ENCODE measurements around the gene PDE2A. TPM values are rescaled to one million over a fixed set of nuclear protein-coding genes. Genes with fewer than 3 reads are reported as not detected.

The PDE2A gene
- total and polyA plus RNA-seq, 2 donors from 2014 or later, result 12.6 to 42.0 TPM

DNA sequence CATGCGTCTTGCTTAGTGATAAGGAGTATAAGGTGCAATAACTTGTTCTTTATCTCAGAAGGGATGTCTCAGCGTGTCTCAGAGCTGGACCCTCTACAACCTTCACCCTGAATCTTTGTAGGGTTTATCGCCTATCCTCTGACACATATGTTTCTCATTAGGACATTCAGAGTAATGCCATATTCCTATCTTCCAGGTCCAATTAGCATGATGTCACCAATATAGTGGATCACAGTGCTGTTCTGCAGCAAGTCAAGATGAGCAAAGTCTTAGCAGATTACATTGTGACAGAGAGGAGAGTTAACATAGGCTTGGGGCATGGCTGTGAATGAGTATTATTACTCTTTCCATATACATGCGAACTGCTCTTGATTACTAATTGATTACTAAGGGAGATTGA lies 129.6 kb downstream of the PDE2A start:
- Histone ChIP-seq H3K4me1 (ENCODE audit: control insufficient read depth in 2 of 3, insufficient read depth in 2 of 3, low read depth in 1 of 3, low read length in 3 of 3) (no peaks in the 10 kb centered on the region), H3K9ac (ENCODE audit: low read length in 3 of 3) (no peak overlapping the region), H3K4me3 (ENCODE audit: low read length in 3 of 3) (no peak overlapping the region), H3K9me3 (ENCODE audit: control insufficient read depth in 2 of 3, insufficient read depth in 1 of 3, low read length in 3 of 3) (no peaks in the 10 kb centered on the region), H3K27me3 (ENCODE audit: control insufficient read depth, insufficient read depth, low read length) (no peaks in the 10 kb centered on the region), H3K36me3 (ENCODE audit: control insufficient read depth in 2 of 3, insufficient read depth in 3 of 3, low read length in 3 of 3) (no peaks in the 10 kb centered on the region), H3K27ac (ENCODE audit: low read depth in 2 of 2, low read length in 2 of 2) (no peak overlapping the region)
- intact Hi-C loops (cut with DNase I), result no loop called here
- TF ChIP-seq, protein P1, sequence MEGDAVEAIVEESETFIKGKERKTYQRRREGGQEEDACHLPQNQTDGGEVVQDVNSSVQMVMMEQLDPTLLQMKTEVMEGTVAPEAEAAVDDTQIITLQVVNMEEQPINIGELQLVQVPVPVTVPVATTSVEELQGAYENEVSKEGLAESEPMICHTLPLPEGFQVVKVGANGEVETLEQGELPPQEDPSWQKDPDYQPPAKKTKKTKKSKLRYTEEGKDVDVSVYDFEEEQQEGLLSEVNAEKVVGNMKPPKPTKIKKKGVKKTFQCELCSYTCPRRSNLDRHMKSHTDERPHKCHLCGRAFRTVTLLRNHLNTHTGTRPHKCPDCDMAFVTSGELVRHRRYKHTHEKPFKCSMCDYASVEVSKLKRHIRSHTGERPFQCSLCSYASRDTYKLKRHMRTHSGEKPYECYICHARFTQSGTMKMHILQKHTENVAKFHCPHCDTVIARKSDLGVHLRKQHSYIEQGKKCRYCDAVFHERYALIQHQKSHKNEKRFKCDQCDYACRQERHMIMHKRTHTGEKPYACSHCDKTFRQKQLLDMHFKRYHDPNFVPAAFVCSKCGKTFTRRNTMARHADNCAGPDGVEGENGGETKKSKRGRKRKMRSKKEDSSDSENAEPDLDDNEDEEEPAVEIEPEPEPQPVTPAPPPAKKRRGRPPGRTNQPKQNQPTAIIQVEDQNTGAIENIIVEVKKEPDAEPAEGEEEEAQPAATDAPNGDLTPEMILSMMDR (IDR thresholded peaks at IDR 0.05; ENCODE audit: borderline replicate concordance, extremely low read depth, insufficient read depth), result no peak
- no peak for DNase-seq
- no peak for FAIRE-seq

DNA sequence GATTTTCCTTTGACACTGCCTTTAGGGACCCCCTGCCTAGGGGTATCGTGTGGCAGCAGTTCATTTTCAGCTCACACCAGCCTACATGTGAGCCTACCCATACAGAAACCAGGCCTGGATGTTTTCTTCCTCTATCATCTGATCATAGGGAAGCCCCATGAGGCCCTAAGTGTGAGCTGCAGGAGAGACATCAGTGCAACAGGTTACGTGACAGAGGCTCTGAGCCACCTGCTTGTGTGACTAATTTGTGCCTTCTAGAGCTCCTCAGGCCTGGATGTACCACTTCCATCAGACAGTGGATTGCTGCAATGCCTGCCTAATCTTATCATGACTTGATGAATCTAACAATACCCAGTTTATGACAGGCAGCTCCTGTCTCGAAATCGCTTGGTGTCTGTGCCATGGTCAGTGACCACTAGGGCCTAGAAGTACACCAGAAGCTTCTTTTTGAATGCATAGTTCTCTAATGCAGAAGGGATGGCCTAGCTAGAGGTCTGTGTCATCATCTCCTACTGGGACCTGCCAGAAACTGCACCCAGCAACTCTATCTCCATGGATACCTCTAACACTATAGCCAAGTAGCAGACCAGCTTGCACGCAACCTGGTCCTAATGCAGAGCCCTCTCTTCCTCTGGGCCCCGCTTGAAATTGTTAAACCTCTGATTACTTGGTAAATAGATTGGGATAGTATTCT lies 130.2 kb downstream of the PDE2A start:
- FAIRE-seq (no peak), DNase-seq (no peak)
- H3K4me1 ChIP-seq (ENCODE audit: control insufficient read depth in 2 of 3, insufficient read depth in 2 of 3, low read depth in 1 of 3, low read length in 3 of 3), result no peaks in the 10 kb centered on the region
- H3K4me3 ChIP-seq (ENCODE audit: low read length in 3 of 3), result no peak overlapping the region
- no peaks in the 10 kb centered on the region for H3K27me3 ChIP-seq (ENCODE audit: control insufficient read depth, insufficient read depth, low read length)
- H3K36me3 ChIP-seq (ENCODE audit: control insufficient read depth in 2 of 3, insufficient read depth in 3 of 3, low read length in 3 of 3), result no peaks in the 10 kb centered on the region
- intact Hi-C loops (cut with DNase I), result no loop called here
- H3K9me3 ChIP-seq (ENCODE audit: control insufficient read depth in 2 of 3, insufficient read depth in 1 of 3, low read length in 3 of 3), result no peaks in the 10 kb centered on the region
- TF ChIP-seq, protein P1 (IDR thresholded peaks at IDR 0.05; ENCODE audit: borderline replicate concordance, extremely low read depth, insufficient read depth), result no peak
- H3K9ac ChIP-seq (ENCODE audit: low read length in 3 of 3), result no peak overlapping the region
- H3K27ac ChIP-seq (ENCODE audit: low read depth in 2 of 2, low read length in 2 of 2), result no peak overlapping the region

DNA sequence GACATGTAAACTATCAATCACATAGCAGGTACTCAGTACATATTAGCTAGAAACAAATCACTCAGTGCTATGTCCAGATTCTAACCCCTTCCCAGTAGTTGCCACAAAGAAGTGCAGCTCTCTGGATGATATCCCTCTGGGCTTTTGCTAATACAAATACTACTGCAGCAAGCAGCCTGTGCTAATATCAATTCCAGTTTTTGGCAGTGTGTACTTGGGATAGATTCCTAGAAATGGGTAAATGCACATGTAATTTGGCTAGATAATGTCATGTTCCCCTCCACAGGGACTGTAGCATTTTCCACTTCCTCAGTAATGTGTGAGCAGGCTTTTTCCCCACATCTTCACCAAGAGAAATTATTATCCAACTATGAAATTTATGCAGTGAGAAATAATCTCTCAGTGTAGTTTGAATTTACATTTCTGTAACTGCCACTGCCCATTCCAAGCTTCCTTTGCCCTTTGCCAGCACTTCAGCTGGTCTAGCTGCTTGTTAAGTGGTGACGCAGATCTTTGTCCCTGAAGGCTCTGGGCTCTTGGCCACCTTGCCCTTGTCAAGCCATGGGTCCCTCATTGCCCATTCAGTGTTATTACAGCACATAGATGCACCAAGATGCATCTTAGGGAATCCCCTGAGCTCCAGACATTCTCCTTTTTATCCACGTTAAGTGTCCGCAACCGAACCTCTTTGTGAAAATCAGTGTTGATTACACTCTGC lies 132.8 kb downstream of the PDE2A start:
- TF ChIP-seq, protein P1 (IDR thresholded peaks at IDR 0.05; ENCODE audit: borderline replicate concordance, extremely low read depth, insufficient read depth), result no peak
- Histone ChIP-seq H3K9ac (ENCODE audit: low read length in 3 of 3) (no peak overlapping the region), H3K27ac (ENCODE audit: low read depth in 2 of 2, low read length in 2 of 2) (no peak overlapping the region), H3K9me3 (ENCODE audit: control insufficient read depth in 2 of 3, insufficient read depth in 1 of 3, low read length in 3 of 3) (no peaks in the 10 kb centered on the region), H3K36me3 (ENCODE audit: control insufficient read depth in 2 of 3, insufficient read depth in 3 of 3, low read length in 3 of 3) (no peaks in the 10 kb centered on the region), H3K27me3 (ENCODE audit: control insufficient read depth, insufficient read depth, low read length) (no peaks in the 10 kb centered on the region), H3K4me3 (ENCODE audit: low read length in 3 of 3) (no peak overlapping the region), H3K4me1 (ENCODE audit: control insufficient read depth in 2 of 3, insufficient read depth in 2 of 3, low read depth in 1 of 3, low read length in 3 of 3) (no peaks in the 10 kb centered on the region)
- FAIRE-seq, result no peak
- intact Hi-C loops (cut with DNase I), result no loop called here
- DNase-seq, result no peak
